OCI-LY1 (cell line): ENCODE data around the gene TTC23.

ENCODE experiments used
- CTCF ChIP-seq: fragments of 200-600 bp; sonication (generic), shearing (Covaris generic); IDR thresholded peaks from 2 replicates; pipeline ENCODE4 v1.5.1; 2017; ENCODE audit warnings: mild to moderate bottlenecking, antibody characterized with exemption, low read length, moderate library complexity, mixed read lengths
- EZH2 ChIP-seq: fragments of 200-600 bp; sonication (generic), shearing (Covaris generic); IDR thresholded peaks from 2 replicates; pipeline ENCODE4 v1.8.0; 2017; ENCODE audit warnings: borderline replicate concordance, mixed run types, mild to moderate bottlenecking, antibody characterized with exemption, low read length, moderate library complexity, mixed read lengths

GRCh38 chr15:99120050-99120777 is 129.2 kb downstream of the TTC23 start:
- no peak for TF ChIP-seq CTCF
- TF ChIP-seq EZH2 = no peak
